ENCODE data around the gene NRXN3. TPM values are rescaled to one million over a fixed set of nuclear protein-coding genes. Genes with fewer than 3 reads are reported as not detected.

The NRXN3 gene
- total RNA-seq, 1 donor from 2014 or later, result 19.8 TPM

- H3K9me3 Mint-ChIP-seq, result no peaks in the 10 kb centered on the region
- H3K27ac Mint-ChIP-seq, result no peak overlapping the region
- peaks cover 32% of the 10 kb centered on the region for H3K4me1 Mint-ChIP-seq (ENCODE audit: unreplicated experiment)
- H3K36me3 Mint-ChIP-seq, result peaks cover 14% of the 10 kb centered on the region
- H3K27me3 Mint-ChIP-seq, result no peaks in the 10 kb centered on the region
- no peak for TF ChIP-seq CTCF (conservative IDR thresholded peaks at IDR 0.05)
- DNase-seq (ENCODE audit: extremely low spot score, unreplicated experiment), result no peak
- peak overlapping the region; percentile 67 for H3K4me3 Mint-ChIP-seq
Measured at GRCh38 chr14:79293482-79294177, 1123.5 kb downstream of the NRXN3 start.

DNA sequence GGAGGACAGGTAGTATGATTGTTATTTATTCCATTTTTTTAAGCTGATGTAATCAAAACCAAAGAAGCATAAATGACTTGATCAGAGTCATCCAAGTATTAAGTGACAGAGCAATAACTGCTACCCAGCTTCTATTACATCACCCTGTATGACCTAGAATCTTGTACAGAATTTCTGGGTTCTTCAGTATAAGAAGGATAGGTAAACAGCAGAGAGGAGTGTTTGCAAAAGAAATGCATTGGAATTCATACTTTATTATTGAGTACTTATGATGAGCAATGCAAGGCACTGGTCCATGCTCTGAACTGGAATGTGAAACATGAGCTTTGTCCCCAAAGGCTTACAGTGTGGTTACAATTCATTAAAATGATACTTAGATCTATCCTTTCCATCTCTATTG lies 1124.3 kb downstream of the NRXN3 start:
- Mint-ChIP-seq H3K27me3 (no peaks in the 10 kb centered on the region), H3K4me1 (ENCODE audit: unreplicated experiment) (peaks cover 41% of the 10 kb centered on the region), H3K9me3 (no peaks in the 10 kb centered on the region), H3K27ac (peak overlapping the region; percentile 10), H3K4me3 (no peak overlapping the region), H3K36me3 (peaks cover 14% of the 10 kb centered on the region)
- no peak for DNase-seq (ENCODE audit: extremely low spot score, unreplicated experiment)
- TF ChIP-seq CTCF (conservative IDR thresholded peaks at IDR 0.05), result no peak

DNA sequence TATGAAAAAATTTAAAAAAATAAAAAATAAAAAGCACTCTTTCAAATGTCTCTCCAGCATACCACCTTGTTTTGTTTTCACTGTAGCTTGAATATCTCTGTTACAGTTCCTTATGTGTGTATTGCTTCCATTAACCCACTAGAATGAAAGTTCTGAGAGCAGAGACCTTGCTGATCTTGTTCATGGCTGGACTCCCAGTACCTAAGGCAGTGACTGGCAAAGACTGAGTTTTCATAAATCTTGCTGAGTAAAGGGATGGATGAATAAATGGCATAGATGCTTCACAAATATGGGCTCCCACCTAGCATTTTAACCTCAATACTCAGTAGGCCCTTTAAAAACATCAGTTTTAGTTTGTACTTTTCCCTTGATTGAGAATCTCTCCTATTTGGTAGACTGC lies 1125.2 kb downstream of the NRXN3 start:
- H3K4me1 Mint-ChIP-seq (ENCODE audit: unreplicated experiment), result peaks cover 39% of the 10 kb centered on the region
- H3K27ac Mint-ChIP-seq, result no peak overlapping the region
- H3K27me3 Mint-ChIP-seq, result no peaks in the 10 kb centered on the region
- DNase-seq (ENCODE audit: extremely low spot score, unreplicated experiment), result no peak
- H3K36me3 Mint-ChIP-seq, result peaks cover 10% of the 10 kb centered on the region
- TF ChIP-seq CTCF (conservative IDR thresholded peaks at IDR 0.05), result no peak
- H3K9me3 Mint-ChIP-seq, result no peaks in the 10 kb centered on the region
- no peak overlapping the region for H3K4me3 Mint-ChIP-seq

DNA sequence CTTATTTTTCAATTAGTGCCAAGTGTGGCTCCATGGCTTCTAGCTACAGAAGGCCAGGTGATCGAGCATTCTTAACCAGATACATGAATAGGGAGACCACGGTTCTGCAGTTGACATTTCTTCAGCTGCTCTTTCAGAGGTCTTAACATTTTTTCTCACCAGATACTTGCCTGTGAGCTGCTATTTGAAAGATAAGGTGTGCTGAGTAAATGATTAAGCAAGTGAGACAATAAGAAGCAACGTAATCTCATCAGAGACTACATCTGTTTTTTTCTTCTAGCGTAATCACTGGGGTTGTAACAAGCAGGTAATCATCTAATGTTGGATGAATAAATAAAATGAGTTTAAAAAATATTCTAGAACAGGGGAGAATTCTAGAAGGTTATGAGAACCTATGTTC lies 1128.2 kb downstream of the NRXN3 start:
- DNase-seq (ENCODE audit: extremely low spot score, unreplicated experiment), result no peak
- Mint-ChIP-seq H3K36me3 (peaks cover 17% of the 10 kb centered on the region), H3K27ac (peak overlapping the region; percentile 61), H3K4me3 (no peak overlapping the region), H3K9me3 (no peaks in the 10 kb centered on the region), H3K4me1 (ENCODE audit: unreplicated experiment) (peaks cover 36% of the 10 kb centered on the region), H3K27me3 (no peaks in the 10 kb centered on the region)
- no peak for TF ChIP-seq CTCF (conservative IDR thresholded peaks at IDR 0.05)

GRCh38 chr14:79299162-79299561 lies 1129.0 kb downstream of the NRXN3 start:
- DNase-seq (ENCODE audit: extremely low spot score, unreplicated experiment), result no peak
- Mint-ChIP-seq H3K9me3 (no peaks in the 10 kb centered on the region), H3K27ac (no peak overlapping the region), H3K36me3 (peaks cover 17% of the 10 kb centered on the region), H3K4me3 (no peak overlapping the region), H3K27me3 (no peaks in the 10 kb centered on the region), H3K4me1 (ENCODE audit: unreplicated experiment) (peaks cover 28% of the 10 kb centered on the region)
- no peak for TF ChIP-seq CTCF (conservative IDR thresholded peaks at IDR 0.05)
